IPS-NIHi7 (cell line): ENCODE results near the gene ADK.
"Not testable (repeated sequence)": the region's sequence is repeated elsewhere in the genome, so short reads cannot be mapped to it uniquely, and the experiment has no call there.

Experiments
- DNase-seq: peaks from one replicate; pipeline ENCODE4 v3.0.0; 2012; ENCODE audit warnings: mixed read lengths; ENCODE audit errors: extremely low spot score

ADK gene

DNA sequence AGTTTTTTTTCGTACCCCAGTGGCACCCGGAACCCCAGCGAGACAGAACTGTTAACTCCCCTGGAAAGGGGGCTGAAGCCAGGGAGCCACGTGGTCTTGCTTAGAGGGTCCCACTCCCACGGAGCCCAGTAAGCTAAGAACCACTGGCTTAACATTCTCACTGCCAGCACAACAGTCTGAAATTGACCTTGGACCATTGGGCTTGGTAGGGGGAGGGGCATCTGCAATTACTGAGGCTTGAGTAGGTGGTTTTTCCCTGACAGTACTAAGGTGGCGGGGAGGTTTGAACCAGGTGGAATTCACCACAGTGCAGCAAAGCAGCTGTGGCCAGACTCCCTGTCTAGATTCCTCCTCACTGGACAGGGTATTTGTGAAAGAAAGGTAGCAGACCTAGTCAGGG lies 196.5 kb downstream of the ADK start:
- no peak for DNase-seq

DNA sequence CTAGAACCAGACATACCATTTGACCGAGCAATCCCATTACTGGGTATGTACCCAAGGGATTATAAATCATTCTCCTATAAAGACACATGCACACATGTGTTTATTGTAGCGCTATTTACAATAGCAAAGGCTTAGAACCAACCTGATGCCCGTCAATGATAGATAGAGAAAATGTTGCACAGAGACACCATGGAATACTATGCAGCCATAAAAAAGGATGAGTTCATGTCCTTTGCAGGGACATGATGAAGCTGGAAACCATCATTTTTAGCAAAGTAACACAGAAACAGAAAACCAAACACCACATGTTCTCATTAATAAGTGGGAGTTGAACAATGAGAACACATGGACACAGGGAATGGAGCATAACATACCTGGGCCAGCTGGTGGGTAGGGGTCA lies 202.0 kb downstream of the ADK start:
- DNase-seq, result not testable (repeated sequence)

DNA sequence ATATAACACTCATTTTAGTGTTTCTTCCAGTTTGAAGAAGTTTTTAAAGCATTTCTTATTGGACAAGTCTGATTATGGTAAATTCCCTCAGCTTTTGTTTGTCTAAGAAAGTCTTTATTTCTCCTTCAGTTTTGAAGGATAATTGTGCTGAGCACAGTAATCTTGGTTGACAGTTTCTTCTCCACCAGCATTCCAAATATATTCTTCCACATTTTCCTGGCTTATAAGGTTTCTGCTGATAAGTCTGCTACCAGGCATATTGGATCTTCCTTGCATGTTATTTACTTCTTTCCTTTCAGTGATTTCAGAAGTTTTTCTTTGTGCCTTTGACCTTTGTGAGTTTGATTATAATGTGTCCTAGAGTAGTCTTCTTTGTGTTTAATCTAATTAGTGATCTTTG lies 210.7 kb downstream of the ADK start:
- DNase-seq, result no peak

DNA sequence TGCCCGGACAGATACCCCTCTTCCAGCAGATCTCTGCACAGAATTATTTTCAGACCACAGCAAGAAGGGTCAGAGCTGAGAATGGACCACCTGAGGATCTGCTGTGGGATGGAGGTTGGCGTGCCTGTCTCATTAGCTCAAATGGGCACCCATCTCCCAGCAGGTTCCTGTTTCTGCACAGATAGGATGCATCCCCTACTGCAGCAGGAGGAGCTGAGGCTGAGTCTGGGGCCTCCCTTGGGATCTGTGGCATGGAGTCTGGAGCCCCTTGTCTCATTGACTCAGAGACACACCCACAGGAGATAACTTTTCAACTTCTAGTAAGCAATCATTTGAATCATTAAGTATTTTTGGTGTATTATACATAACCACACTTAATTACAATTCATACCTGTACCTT lies 212.7 kb downstream of the ADK start:
- no peak for DNase-seq

DNA sequence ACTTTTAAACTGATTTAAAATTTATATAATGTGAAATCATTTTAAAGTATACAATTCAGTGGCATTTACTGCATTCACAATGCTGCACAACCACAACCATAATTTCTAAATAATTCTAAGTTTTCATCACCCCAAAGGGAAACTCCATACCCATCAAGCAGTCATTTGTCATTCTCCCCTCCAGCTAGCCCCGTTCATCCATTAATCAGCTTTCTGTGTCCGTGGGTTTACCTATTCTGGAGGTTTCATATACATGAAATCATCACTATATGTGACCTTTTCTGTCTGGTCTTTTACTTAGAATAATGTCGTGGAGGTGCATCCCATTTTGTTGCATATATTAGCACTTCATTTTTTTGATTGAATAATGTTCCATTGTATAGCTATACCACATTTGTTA lies 214.1 kb downstream of the ADK start:
- DNase-seq, result no peak

DNA sequence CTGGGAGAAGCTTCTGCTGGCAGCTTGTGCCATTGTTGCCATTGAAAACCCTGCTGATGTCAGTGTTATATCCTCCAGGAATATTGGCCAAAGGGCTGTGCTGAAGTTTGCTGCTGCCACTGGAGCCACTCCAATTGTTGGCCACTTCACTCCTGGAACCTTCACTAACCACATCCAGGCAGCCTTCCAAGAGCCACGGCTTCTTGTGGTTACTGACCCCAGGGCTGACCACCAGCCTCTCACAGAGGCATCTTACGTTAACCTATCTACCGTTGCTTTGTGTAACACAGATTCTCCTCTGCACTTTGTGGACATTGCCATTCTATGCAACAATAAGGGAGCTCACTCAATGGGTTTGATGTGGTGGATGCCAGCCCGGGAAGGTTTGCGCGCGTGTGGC lies 220.7 kb downstream of the ADK start:
- DNase-seq, result no peak

DNA sequence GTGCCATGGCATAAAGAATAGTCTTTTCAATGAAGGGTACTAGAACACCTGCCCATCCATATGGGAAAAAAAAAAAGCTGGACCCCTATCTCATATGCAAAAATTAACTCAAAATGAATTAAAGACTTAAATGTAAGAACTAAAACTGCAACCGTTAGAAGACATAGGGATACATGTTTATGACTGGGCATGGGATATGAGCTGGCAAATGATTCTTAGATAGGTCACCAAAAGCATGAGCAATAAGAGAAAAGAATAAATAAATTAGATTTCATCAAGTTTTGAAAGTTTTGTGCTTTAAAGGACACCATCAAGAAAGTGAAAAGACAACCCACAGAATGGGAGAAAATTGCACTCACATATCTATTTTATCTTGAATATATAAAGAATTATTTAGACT lies 222.0 kb downstream of the ADK start:
- DNase-seq, result no peak

DNA sequence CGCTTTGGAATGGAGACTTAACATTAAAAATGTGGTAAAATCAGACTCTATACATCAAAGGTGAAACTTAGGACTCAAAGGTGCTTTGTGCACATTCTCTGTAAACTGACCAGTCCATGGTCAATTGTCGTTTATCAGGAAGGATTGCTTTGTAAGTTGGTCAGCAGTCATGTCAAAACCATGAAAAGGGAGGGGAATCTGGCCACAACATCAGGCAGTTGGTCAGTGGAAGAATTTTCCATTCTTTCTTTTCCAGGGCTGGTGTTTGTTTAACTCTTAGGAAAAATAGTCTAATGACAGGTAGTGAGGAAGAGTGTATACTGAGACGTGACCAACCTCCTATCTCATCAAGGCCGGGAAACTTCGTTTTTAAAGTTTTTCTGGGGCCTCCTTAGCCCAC lies 226.5 kb downstream of the ADK start:
- DNase-seq, result no peak

DNA sequence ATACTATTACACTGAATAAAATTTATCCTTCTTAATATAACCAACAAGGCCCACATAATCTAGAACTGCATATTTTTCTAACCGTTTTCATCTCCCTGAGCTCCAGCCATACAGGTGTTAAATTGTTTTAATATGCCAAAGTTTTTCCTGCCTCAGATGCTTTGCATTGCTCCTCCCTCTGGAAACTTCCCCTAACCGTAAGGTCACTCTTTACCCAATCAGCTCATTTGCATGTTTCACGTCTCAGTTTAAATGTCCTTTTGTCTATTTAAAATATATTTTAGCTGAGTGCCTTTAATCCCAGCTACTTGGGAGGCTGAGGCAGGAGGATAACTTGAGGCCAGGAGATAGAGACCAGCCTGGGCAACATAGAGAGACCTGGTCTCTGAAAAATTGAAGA lies 228.5 kb downstream of the ADK start:
- DNase-seq, result no peak

DNA sequence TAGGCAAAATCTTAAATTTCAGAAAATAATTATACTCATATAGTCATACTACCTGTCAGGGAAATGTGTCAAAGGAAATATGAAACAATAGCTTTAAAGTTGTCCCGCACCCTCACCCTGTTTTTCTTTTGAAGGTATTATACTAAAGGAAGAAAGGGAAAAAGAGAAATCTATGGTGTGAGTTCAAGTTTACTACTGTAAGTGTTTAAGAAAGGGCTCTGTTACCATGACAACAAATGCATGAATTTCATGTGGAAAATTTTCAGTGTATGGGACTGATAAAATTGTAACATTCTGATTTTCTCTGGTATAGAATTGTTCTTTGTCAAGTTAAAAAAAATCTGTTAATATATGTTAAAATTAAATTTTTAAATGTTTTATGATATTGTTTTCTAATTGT lies 229.8 kb downstream of the ADK start:
- no peak for DNase-seq

DNA sequence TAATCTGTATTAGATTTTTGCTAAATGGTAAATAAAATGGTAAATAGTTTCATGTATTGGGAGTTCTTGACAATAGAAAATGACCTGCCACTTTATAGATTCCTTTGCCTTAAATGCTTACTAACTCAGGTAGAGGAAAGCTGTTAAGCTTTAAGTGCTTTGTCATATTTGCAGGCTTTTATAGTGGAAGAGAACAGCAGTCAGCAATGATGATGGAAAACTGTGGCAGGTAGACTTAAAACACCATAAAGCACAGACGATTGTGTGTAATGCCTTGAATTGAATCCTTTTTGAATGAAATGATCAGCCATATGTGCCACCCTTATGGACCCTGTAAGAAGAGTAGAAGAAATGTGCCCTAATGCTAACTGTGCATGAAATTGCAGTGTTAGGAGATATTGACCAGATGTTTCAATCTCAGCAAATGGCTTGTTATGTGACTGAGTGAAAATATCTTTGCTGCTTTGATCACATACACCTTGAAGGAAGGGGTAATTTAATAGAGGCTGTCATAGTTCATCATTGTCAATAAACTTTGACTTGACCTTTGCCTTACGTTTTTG lies 230.4 kb downstream of the ADK start:
- no peak for DNase-seq

DNA sequence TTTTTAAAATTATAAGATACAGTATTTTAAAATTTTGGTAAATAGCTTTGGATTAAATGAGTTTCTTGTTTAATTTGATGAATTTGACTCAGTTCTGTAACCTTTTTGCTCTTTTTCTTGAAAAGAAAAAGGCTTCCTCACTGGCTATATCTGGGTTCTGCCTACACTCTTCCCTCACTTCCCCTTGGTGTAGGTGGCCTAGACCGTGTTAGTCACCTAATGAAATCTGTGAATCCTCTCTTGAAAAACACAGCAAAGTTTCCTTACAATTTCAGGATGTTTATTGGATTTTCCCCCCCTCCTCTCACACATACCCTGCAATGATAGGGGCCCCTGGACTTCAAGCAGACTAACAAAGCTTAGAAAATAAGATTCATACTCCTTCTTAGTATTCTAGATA lies 231.6 kb downstream of the ADK start:
- no peak for DNase-seq

DNA sequence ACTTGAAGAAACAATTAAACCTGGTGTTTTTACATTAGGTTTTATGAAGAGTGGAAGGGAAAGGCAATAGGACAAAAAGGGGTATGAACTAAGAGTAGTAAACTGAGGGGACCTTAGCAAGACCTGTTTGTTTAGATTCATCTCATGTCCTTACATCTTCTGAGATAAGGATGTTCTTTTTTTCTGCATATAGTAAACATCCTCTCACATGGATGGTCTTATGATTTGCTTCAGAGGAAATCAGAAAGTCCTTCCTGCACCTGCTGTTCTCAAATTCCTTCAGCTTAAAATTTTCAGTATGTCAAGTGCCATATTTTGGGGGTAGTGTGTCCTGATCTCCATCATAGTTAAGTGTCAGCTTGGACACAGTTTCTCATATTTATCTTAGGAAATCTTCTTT lies 232.6 kb downstream of the ADK start:
- DNase-seq, result no peak

DNA sequence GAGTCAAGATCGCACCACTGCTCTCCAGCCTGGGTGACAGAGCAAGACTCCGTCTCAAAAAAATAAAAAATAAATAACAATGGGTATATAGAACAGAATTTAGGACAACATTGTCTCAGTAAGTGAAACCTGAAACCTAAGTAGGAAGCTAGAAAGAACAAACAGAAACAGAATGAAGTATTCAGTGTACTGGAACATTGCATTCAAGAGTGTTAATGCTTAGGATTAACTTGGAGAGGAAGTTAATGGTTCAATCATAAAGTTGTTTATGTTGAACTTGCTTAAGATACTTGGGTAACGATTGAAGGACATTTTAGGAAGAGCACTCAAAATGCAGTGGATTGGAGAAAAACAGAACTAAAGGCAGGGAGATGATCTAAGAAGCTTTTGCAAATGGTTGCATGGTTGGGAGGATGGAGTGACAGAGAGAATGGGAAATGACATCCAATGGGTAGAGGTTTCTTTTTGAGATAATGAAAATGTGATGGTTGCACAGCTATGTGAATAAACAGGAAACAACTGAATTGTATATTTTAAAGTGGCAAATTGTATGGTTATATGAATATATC lies 233.7 kb downstream of the ADK start:
- no peak for DNase-seq

DNA sequence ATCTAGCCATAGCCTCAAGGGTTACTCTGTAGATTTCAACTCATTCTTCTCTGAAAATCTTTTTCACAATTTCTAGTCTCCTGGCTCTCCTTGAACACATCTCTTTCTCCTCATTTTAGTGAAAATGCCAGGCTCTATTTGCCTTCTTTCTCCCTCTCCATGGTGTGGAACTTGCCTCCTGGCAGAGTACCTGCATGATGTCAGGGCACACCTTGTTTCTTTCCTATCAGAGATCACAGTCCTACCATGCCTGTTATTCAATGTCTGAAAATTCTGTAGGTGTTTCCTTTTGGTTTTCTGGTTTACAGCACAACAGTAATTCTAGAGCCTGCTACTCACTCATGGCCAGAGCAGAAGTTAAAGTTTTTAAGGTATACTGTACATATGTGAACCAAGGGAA lies 237.8 kb downstream of the ADK start:
- no peak for DNase-seq

DNA sequence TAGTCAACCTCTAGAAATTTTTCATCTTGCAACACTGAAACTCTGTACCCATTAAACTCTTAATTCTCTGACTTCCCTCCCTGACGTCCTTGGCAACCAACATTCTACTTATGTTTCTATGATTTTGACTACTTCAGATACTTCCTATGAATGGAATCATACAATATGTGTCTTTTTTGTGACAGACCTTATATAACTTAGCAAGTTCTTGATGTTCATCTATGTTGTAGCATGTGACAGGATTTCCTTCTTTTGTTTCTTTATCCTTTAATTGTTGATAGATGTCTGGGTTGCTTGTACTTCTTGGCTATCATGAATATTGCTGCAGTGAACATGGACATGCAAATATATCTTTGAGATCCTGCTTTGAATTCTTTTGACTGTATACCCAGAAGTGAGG lies 240.8 kb downstream of the ADK start:
- DNase-seq, result no peak

DNA sequence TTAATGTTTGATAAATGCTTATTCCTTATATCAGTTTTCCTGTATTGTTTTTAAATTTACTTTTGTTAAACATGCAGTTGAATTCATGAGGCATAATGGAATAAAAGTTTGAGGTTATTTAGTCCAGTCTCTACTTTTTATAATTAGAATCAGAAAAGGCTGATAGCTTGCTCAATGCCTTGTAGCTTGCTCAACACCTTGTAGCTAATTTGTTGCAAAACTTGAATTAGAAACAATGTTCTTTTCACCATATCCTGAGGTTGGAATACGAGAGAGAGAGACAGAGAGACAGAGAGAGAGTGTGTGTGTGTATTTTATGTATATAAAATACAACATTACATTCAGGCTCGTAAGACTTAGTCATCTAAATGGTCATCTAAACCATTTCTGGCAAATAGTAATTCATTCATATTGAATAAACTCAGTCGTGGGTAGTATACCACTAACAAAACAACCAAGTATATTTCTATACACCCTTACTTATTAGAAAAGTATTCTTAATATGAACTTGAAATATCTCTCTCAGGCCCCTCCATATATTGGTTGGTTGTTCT lies 243.5 kb downstream of the ADK start:
- DNase-seq, result no peak

DNA sequence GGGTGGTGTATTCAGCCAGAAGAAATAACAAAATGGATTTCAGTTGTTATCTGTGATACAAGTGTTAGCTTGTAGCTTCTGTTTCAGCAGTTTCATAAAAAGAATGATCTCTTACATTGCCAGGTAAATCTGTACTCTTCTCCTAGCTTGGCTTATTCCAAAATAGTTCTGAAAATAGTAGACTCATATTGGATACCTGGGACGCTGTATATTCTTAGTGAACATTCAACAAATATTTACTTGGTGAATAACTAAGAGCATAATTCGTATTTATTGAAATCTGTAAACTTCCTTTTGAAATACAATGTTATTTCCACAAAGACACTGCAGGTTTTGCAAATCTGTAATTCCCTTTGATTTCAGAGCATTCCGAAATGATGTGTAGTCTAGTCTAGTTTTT lies 249.2 kb downstream of the ADK start:
- no peak for DNase-seq

DNA sequence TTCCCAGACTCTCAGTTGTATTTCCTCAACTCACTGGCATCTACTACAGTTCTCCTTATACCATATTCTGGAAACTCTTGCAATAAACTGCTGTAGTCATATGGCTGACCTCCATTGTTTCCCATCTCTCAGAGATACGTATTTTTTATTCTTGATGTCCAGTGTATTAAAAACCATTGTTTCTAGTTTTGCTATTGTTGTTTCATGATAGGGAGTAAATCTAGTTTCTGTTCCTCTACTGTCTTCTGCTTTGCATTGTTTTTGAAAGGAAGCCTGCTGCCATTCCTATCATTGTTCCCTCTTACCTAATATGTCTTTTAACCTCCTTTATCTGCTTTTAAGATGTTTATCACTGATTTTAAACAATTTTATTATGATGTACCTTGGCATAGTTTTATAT lies 255.0 kb downstream of the ADK start:
- no peak for DNase-seq

DNA sequence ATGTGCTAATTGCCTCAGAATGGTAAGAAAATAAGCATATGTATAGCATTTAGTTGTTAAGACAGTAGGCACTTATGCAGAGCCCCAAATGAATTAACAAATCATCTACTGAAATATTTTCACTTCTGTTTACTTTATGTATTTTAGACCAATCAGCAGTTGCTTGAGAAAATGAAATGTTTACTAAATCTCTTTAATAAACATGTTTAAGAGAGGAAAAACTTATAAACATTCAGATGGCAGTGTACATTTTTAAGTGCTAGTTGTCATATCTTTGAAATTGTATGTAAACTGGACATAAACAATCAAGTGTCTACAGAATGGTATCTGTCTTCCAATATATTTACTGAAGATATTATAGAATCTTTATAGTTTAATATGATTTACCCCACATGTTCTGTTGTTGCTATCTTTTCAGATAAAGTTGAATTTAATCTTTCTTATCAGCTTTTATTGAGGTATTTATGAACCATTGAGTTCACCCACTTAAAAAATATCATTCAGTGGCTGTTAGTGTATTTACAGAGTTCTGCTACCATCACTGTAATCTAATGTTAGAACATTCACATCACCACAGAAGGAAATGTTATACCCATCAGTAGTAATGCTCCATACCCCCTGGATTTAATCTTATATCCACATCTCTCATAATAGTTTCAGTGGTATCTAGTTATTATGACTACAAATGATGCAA lies 264.3 kb downstream of the ADK start:
- no peak for DNase-seq

DNA sequence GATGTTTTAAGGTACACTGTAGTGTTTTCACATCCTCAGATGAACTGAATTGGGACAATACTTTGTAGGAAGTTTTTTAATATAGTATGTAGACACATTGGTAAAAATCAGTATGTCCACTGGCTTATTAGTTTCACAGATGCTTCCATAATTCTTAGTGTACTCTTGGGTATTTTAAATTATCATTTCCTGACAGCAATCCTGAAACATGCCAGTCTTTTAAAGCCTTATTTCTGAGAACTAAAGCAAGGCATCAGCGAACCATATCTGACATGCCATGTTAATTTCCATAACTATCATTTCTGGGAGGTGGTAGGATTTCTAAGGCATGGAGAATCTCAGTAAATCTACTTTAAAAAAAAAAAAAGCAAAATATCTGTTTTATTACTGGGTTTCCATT lies 266.4 kb downstream of the ADK start:
- DNase-seq, result no peak

DNA sequence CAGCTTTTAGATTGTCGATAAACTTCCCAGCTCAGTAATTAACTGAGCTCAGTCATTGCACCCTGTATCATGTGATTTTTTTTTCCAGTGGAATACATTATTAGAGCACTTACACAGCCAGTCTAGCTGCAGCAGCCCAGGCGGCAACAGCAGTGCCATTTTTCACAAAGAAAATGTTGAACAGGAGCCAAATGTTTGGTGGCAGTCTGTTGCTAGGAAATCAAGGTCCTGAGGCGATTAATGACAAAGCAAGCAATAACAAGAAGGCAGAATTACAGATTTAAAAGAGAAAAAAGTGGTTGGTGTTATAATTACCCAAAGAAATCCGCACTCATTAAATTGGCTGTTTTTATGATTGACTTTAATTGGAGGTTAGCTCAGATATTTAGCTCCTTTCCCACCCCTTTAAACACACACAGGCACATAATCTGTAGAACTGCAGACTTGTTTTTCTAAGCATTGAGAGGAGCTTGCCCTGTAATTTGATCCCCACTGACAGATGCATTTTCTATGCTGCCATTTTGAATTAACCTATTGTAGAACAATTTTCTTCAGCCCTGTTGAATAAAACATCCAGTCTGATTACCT lies 267.4 kb downstream of the ADK start:
- no peak for DNase-seq

DNA sequence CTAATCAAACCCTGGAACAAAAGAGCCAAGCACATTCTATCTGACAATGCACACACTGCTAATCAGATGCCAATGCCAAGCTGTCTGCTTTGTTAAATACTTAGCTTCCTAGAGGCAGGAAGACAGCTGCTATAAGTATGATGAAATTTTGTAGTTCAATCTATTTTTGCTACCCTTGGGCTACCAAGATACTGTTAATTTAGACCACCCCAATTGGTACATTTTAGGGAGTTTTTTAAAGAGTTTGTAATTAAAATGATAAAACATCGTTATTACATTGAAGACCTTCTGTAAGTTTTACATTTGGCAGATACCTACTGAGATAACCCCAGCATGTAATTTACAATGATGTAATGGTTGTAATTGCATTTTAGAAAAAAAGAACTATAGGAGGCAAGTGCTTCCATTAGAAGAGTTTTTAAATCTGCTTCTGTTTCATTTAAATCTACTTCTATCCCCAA lies 268.5 kb downstream of the ADK start:
- DNase-seq, result no peak
